GM12891 (cell line): ENCODE measurements around the gene JPH2.
A peak's percentile ranks its signal among the peaks of the same experiment; 100 is the strongest.

Source experiments
- DNase-seq: peaks from one replicate; pipeline ENCODE4 v3.0.0; 2011; ENCODE audit warnings: low spot score; ENCODE audit not compliant: insufficient read length
- FAIRE-seq: peaks from 2 replicates; lab custom pipeline; 2011; peaks lifted over from hg19 to GRCh38; lab: Jason Lieb, UNC
- PAX5 ChIP-seq: IDR thresholded peaks from 2 replicates; pipeline ENCODE4 v1.6.1; 2011; ENCODE audit warnings: low read length, moderate library complexity, mild to moderate bottlenecking; ENCODE audit not compliant: insufficient read depth, severe bottlenecking
- POLR2A ChIP-seq: IDR thresholded peaks from 2 replicates; pipeline ENCODE4 v1.6.1; 2011; ENCODE audit warnings: low read depth, low read length, control low read depth
- POLR2AphosphoS5 ChIP-seq: IDR thresholded peaks from 2 replicates; pipeline ENCODE4 v1.6.1; 2011; ENCODE audit warnings: low read depth, low read length, control low read depth
- POU2F2 ChIP-seq: IDR thresholded peaks from 2 replicates; pipeline ENCODE4 v1.6.1; 2011; ENCODE audit warnings: low read depth, mild to moderate bottlenecking, control low read depth, low read length, moderate library complexity
- SPI1 ChIP-seq: IDR thresholded peaks from 2 replicates; pipeline ENCODE4 v1.6.1; 2011; ENCODE audit warnings: low read depth, low read length, control low read depth
- TAF1 ChIP-seq: IDR thresholded peaks from 2 replicates; pipeline ENCODE4 v1.6.1; 2011; ENCODE audit warnings: low read depth, low read length, control low read depth

JPH2 gene

DNA sequence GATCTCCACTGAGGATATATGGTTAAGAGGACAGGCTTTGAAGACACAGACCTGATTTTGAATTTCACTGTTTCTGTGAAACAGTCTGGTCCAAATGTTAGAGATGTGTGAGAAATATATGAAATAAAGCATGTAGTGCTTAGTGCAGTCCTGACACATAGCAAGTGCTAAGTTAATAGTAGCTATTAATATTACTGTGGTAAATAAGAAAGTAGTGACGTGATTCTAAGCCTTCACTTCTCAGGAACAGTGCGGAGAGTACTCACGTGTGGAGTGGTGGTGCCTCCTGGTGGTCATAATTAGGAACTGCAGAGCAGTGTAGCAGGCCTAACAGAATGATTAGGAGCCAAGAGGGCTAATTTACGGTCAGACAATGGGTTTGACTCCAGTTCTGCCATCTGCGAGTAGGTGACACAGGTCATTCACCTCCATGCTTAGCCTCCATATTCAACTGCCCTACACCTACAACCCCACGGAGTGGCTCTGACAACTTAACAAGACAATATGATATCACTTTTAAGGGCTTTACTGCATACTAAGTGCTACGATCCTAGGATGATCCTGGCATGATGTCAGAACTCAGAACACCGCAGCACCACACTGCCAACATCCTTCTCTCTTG is 106.2 kb downstream of the JPH2 start:
- no peak for TF ChIP-seq POLR2AphosphoS5
- no peak for TF ChIP-seq TAF1
- TF ChIP-seq POU2F2: no peak
- TF ChIP-seq PAX5: no peak
- no peak for TF ChIP-seq POLR2A
- TF ChIP-seq SPI1: no peak
- peak; percentile 91 for FAIRE-seq
- DNase-seq: peak; percentile 73

DNA sequence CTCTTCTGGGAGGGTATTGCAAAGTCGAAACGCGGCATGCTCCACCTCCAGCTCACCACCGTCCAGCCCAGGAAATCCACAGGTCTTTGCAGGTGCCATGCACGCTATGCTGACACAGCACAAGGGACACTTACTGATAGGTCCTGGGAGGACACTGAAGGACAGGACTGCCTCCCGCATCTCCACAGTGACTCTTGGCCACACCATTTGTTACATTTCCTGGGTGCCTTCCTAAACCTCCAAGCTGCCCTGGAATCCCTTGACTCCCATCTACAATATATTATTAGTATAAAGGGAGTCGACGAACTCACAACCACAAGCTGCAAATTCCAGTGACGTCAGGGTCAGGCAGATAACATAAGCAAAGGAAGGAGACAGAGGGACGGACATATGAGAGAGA is 106.9 kb downstream of the JPH2 start:
- FAIRE-seq (no peak), DNase-seq (no peak)
- TF ChIP-seq POLR2A (no peak), TAF1 (no peak), PAX5 (no peak), POLR2AphosphoS5 (no peak)

DNA sequence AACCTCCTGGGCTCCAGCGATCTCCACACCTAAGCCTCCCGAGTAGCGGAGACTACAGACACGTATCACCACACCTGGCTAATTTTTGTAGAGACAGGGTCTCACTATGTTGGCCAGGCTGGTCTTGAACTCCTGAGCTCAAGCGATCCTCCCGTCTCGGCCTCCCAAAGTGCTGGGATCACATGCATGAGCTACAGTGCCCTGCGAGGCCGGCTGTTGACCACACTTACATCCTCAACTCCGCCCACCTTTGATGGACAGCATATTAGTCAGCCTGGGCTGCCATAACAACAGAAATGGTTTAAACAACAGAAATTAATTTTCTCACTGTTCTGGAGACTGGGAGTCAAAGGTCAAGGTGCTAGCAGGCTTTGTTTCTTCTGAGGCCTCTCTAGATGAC is 107.7 kb downstream of the JPH2 start:
- no peak for TF ChIP-seq POLR2AphosphoS5
- TF ChIP-seq SPI1: no peak
- no peak for TF ChIP-seq POU2F2
- no peak for TF ChIP-seq POLR2A
- TF ChIP-seq TAF1: no peak
- TF ChIP-seq PAX5: no peak
- no peak for FAIRE-seq

DNA sequence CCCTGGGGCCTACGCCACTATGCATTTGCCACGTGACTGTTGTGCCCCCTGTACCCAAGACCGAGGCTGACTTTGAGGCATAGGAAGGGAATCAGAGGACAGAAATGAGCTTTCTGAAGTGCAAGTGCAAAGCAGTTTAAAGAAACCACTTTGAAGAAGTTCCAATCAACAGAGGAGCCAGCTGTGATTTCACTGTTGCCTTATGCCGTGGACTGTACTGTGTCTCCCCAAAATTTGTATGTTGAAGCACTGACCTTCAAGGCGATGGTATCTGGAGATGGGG is 111.1 kb downstream of the JPH2 start:
- no peak for FAIRE-seq
- no peak for TF ChIP-seq TAF1
- TF ChIP-seq POU2F2: no peak
- no peak for TF ChIP-seq PAX5
- TF ChIP-seq SPI1: no peak
- no peak for TF ChIP-seq POLR2AphosphoS5
- TF ChIP-seq POLR2A: no peak
- DNase-seq: no peak

More for the DNA sequence above, 107.7 kb downstream of the JPH2 start:
- DNase-seq: no peak

DNA sequence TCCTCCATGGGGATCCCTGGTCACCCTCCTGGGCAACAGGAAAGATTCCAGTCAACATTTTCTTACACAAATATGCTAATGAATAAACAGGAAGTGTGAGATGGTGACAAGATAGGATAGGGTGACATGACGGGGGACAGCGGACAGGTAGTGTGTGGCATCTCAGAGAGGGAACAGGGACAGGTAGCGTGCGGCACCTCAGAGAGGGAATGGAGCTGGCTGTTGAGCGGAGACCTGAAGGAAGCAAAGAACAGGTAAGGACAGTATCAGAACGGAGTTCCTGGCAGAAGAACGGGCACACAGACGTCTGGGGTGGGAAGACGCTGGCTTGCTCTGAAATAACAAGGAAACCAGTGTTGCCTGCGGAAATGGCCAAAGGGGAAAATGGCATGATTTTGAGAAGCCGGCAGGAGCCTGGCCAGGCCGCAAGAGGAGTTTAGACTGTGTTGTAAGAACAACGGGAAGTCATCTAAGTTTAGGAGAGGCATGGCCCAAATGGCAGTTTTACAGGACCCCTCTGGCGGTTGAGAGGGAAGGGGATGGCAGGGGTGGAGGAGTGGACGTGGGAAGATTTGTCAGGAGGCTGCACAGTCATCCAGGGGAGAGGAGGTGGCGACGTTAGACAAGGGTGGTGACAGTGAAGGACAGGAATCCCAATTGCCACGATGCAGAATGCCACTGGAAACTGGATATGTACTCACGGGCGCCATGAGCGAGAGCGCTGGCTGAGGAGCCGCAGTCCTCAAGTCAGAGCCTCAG is 111.6 kb downstream of the JPH2 start:
- no peak for FAIRE-seq

DNA sequence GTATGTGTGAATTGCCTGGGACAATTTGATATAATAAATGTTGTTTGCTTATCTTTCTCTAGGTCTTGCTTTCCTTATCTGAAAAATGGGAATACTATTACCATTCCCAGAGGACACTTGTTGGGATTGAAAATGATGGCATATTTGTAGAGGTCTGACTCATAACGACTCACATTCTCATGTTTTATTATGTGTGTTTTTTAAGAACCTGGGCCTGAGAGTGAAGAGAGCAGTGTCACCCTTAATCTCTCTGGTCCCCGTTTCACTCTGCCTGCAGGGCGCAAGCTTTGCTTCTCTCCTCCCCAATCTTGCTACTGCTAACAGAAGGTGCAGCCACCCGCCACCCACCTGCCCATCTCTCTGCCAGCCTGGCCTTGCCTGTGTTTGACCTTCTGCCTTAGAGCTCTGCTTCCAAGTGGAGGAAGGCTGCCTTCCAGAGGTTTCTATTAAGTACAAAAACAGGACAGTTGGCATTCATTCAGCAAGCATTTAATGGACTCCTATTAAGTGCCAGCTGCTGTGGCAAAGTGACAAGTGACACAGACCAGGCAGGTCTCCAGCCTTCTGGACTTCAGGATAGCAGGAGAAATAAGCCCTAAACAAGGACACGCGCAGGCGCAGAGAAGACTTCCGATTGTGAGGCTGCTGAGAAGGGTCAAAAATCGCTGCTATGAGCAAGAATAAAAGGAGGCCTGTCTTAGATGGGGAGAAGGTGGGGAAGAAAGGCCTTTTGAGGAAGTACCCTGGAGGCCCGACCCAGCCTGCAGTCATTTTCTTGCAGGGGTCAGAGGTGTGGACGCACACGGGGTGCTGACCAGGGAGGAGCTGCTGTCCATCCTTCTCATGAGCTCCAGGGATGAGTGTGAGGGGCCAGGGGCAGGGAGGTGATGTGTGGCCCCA is 112.5 kb downstream of the JPH2 start:
- no peak for TF ChIP-seq PAX5
- TF ChIP-seq SPI1: no peak
- no peak for TF ChIP-seq TAF1
- no peak for TF ChIP-seq POLR2A
- no peak for TF ChIP-seq POLR2AphosphoS5
- TF ChIP-seq POU2F2: no peak
- DNase-seq (no peak), FAIRE-seq (no peak)

More for the DNA sequence above, 111.6 kb downstream of the JPH2 start:
- DNase-seq: no peak
- TF ChIP-seq TAF1: no peak
- TF ChIP-seq SPI1: 0 out of 2 replicates have a peak, but pooled peaks have one; percentile 10

DNA sequence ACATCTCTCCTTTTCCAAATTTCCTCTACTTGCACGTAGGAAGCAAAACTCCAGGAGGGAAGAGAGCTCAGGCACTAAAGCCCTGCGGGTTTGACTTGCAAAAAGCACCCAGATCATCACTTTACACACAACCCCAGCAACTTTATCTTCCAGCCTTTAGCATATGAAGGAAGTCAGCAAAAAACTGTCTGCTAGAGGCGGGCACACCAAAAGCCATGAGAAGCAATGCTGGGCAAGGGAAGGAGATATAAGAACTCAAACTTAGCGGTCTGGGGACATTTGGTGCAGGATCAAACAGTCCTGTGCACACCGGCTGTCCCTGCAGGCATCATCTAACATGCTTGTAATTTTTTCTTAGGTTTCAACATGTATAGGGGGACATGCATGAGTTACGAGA is 113.3 kb downstream of the JPH2 start:
- no peak for DNase-seq
- TF ChIP-seq PAX5: no peak
- no peak for FAIRE-seq

DNA sequence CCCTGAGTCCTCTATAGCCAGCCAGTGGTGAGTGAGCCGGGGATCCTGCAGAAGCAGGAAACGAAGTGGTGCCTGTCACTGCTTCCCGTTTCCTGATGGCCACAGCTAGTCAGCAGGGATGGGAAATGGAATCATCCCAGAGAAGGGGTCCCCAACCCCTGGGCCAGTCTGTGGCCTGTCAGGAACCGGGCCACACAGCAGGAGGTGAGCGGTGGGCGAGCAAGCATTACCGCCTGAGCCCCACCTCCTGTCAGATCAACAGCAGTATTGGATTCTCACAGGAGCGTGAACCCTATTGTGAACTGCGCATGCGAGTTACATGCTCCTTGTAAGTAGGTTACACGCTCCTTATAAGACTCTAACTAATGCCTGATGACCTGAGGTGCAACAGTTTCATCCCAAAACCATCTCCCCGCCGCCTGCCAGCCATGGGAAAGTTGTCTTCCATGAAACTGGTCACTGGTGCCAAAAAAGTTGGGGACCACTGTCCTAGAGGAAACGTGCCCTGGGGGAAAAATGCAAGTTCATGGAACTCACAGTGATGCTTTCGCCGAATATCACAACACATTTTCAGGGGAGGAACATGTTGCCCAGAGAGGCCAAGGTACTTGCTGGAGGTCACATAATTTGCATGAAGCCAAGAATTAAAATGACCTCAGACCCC is 113.8 kb downstream of the JPH2 start:
- DNase-seq: no peak
- peak; percentile 74 for FAIRE-seq
- TF ChIP-seq POLR2A: no peak
- TF ChIP-seq TAF1: no peak
- TF ChIP-seq SPI1: no peak
- TF ChIP-seq POU2F2: no peak
- no peak for TF ChIP-seq POLR2AphosphoS5
- no peak for TF ChIP-seq PAX5

DNA sequence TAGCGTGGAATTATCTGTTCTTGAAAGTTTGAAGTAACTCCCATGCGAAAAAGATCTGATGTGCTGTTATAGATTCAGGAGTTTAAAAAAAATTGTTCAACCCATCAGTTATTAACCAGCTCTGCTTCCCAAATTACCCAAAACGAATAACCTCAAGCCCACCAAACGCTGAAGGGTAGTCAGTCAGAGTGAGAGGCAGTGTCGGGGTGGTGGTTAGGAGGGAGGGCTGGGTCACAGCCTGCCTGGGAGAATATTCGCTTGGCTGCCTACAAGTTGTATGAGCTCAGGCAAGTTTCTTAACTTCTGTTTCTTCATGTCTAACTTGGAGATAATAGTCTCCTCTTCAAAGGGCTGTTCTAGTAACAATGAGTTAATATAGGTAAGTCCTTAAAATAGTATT is 114.6 kb downstream of the JPH2 start:
- TF ChIP-seq POLR2A (no peak), POU2F2 (no peak), POLR2AphosphoS5 (no peak), TAF1 (no peak), SPI1 (no peak), PAX5 (no peak)
- DNase-seq (no peak), FAIRE-seq (peak; percentile 56)
